H1 (cell line): ENCODE measurements around the gene SEC14L6. TPM values are rescaled to one million over a fixed set of nuclear protein-coding genes. Genes with fewer than 3 reads are reported as not detected.

Experiments used
- CTCF ChIA-PET: fragments of 300-600 bp; sonication (Branson Sonifier 250); formaldehyde crosslinking; loops from one replicate; lab custom pipeline; 2021; ENCODE audit not compliant: partially characterized antibody; lab: Charles Lee
- POLR2A ChIA-PET: fragments of 300-600 bp; sonication (Branson Sonifier 250); formaldehyde crosslinking; loops from one replicate; lab custom pipeline; 2021; ENCODE audit warnings: inconsistent platforms; ENCODE audit not compliant: partially characterized antibody; lab: Charles Lee
- DNase-seq, 2 experiments: peaks; one replicate each; pipeline versions ENCODE4 v3.0.0 to v3.0.0-alpha.2; 2010 to 2022; ENCODE audit warnings: low spot score in 2 of 2, low read depth in 1 of 2, mixed read lengths in 1 of 2
- FAIRE-seq: peaks from 2 replicates; lab custom pipeline; 2011; peaks lifted over from hg19 to GRCh38; lab: Jason Lieb, UNC
- H2AFZ ChIP-seq: 2 replicates; pipeline ENCODE4 v1.8.1; 2012; ENCODE audit warnings: low read length, inconsistent platforms
- H2AK5ac ChIP-seq: 2 replicates; pipeline ENCODE4 v1.6.1; 2013; ENCODE audit warnings: low read depth, low read length
- H2BK120ac ChIP-seq: replicated peaks from 2 replicates; pipeline ENCODE3; 2013; ENCODE audit warnings: low read depth, low read length, inconsistent platforms
- H2BK12ac ChIP-seq: 2 replicates; pipeline ENCODE4 v1.6.1; 2013; ENCODE audit warnings: low read depth, low read length
- H2BK15ac ChIP-seq: 2 replicates; pipeline ENCODE4 v1.6.1; 2013; ENCODE audit warnings: low read length
- H2BK20ac ChIP-seq: 2 replicates; pipeline ENCODE4 v1.6.1; 2013; ENCODE audit warnings: low read length
- H2BK5ac ChIP-seq: 2 replicates; pipeline ENCODE4 v1.6.1; 2013; ENCODE audit warnings: low read depth, low read length
- H3K14ac ChIP-seq: 2 replicates; pipeline ENCODE4 v1.6.1; 2013; ENCODE audit warnings: inconsistent platforms; ENCODE audit not compliant: insufficient read length
- H3K18ac ChIP-seq: 2 replicates; pipeline ENCODE4 v1.6.1; 2013; ENCODE audit warnings: low read length; ENCODE audit errors: extremely low read depth
- H3K23ac ChIP-seq: 2 replicates; pipeline ENCODE4 v1.6.1; 2013; ENCODE audit warnings: inconsistent platforms; ENCODE audit not compliant: insufficient read length
- H3K23me2 ChIP-seq: 2 replicates; pipeline ENCODE4 v1.6.1; 2013; ENCODE audit warnings: low read depth, low read length
- H3K27ac ChIP-seq: 2 replicates; pipeline ENCODE4 v1.6.1; 2011; ENCODE audit warnings: low read depth, low read length, inconsistent platforms
- H3K27me3 ChIP-seq, 4 experiments: replicated peaks in 1 of 4; 1 replicate in 1 of 4; 2 replicates in 3 of 4; pipeline versions ENCODE4 v1.6.1 to v1.8.1; 2011 to 2013; ENCODE audit warnings: low read length in 3 of 4, mild to moderate bottlenecking in 3 of 4, inconsistent platforms in 2 of 4, mixed read lengths in 2 of 4, moderate library complexity in 1 of 4; ENCODE audit not compliant: control insufficient read depth in 3 of 4, insufficient read depth in 3 of 4; ENCODE audit errors: extremely low read depth in 1 of 4
- H3K36me3 ChIP-seq, 4 experiments: 2 replicates each; pipeline versions ENCODE4 v1.6.1 to v1.8.1; 2011 to 2013; ENCODE audit warnings: mild to moderate bottlenecking in 4 of 4, low read length in 3 of 4, moderate library complexity in 2 of 4, control low read depth in 1 of 4, inconsistent platforms in 1 of 4; ENCODE audit not compliant: insufficient read depth in 4 of 4, control insufficient read depth in 2 of 4
- H3K4ac ChIP-seq: replicated peaks from 2 replicates; pipeline ENCODE3; 2013; ENCODE audit warnings: low read length, low read depth, mixed read lengths, inconsistent platforms; ENCODE audit not compliant: insufficient read length
- H3K4me1 ChIP-seq, 4 experiments: replicated peaks in 1 of 4; 1 replicate in 1 of 4; 2 replicates in 3 of 4; pipeline versions ENCODE4 v1.6.1 to v1.8.1; 2011 to 2013; ENCODE audit warnings: low read length in 3 of 4, inconsistent platforms in 2 of 4, mixed read lengths in 1 of 4; ENCODE audit not compliant: insufficient read depth in 4 of 4, control insufficient read depth in 3 of 4
- H3K4me2 ChIP-seq, 2 experiments: 2 replicates each; pipeline versions ENCODE4 v1.6.1 to v1.8.1; 2011 to 2013; ENCODE audit warnings: low read depth in 2 of 2, low read length in 2 of 2, control low read depth in 1 of 2, inconsistent platforms in 1 of 2, mild to moderate bottlenecking in 1 of 2; ENCODE audit not compliant: insufficient read depth in 1 of 2
- H3K4me3 ChIP-seq, 4 experiments: fragments of 200-600, 300-600 bp in 1 of 4; sonication (generic), shearing (Covaris generic), sonication (Bioruptor Twin) in 1 of 4; 2 replicates each; pipeline versions ENCODE4 v1.5.1 to v1.8.1; 2011 to 2016; ENCODE audit warnings: low read length in 4 of 4, low read depth in 3 of 4, control low read depth in 2 of 4, inconsistent platforms in 2 of 4, mild to moderate bottlenecking in 2 of 4, mixed read lengths in 1 of 4, moderate library complexity in 1 of 4; ENCODE audit not compliant: insufficient read depth in 2 of 4; ENCODE audit errors: extremely low read depth in 1 of 4
- H3K56ac ChIP-seq: replicated peaks from 2 replicates; pipeline ENCODE3; 2013; ENCODE audit warnings: low read depth, mild to moderate bottlenecking, mixed read lengths, low read length, inconsistent platforms; ENCODE audit not compliant: insufficient read length
- H3K79me1 ChIP-seq: 2 replicates; pipeline ENCODE4 v1.6.1; 2013; ENCODE audit warnings: low read depth, low read length, control low read depth
- H3K79me2 ChIP-seq, 2 experiments: 2 replicates each; pipeline versions ENCODE4 v1.6.1 to v1.8.1; 2012 to 2013; ENCODE audit warnings: low read length in 2 of 2, mild to moderate bottlenecking in 2 of 2, inconsistent platforms in 1 of 2; ENCODE audit not compliant: insufficient read depth in 2 of 2, control insufficient read depth in 1 of 2
- H3K9ac ChIP-seq, 4 experiments: replicated peaks in 1 of 4; 1 replicate in 1 of 4; 2 replicates in 3 of 4; pipeline versions ENCODE4 v1.6.1 to v1.8.1; 2011 to 2013; ENCODE audit warnings: low read depth in 3 of 4, low read length in 3 of 4, control low read depth in 2 of 4, mild to moderate bottlenecking in 2 of 4, moderate library complexity in 2 of 4, inconsistent platforms in 1 of 4; ENCODE audit errors: extremely low read depth in 1 of 4
- H3K9me3 ChIP-seq, 2 experiments: 2 replicates each; pipeline versions ENCODE4 v1.6.1 to v1.8.1; 2012 to 2013; ENCODE audit warnings: mild to moderate bottlenecking in 2 of 2, moderate library complexity in 2 of 2, control low read depth in 1 of 2, inconsistent platforms in 1 of 2, low read depth in 1 of 2, low read length in 1 of 2, mixed read lengths in 1 of 2; ENCODE audit not compliant: insufficient read depth in 2 of 2
- H4K20me1 ChIP-seq, 2 experiments: replicated peaks in 1 of 2; 2 replicates each; pipeline versions ENCODE3 to v1.8.1; 2011 to 2013; ENCODE audit warnings: inconsistent platforms in 2 of 2, low read length in 2 of 2, mild to moderate bottlenecking in 1 of 2; ENCODE audit not compliant: insufficient read depth in 2 of 2, control insufficient read depth in 1 of 2
- H4K5ac ChIP-seq: 2 replicates; pipeline ENCODE4 v1.6.1; 2013; ENCODE audit warnings: low read length, low read depth, mixed read lengths, inconsistent platforms; ENCODE audit not compliant: insufficient read length
- H4K8ac ChIP-seq: 2 replicates; pipeline ENCODE4 v1.8.0; 2013; ENCODE audit warnings: mild to moderate bottlenecking, moderate library complexity, low read length, inconsistent platforms; ENCODE audit not compliant: insufficient read depth; ENCODE audit errors: extremely low read depth
- H4K91ac ChIP-seq: replicated peaks from 2 replicates; pipeline ENCODE3; 2013; ENCODE audit warnings: low read length, mixed read lengths, inconsistent platforms; ENCODE audit not compliant: insufficient read length
- BRCA1 ChIP-seq: IDR thresholded peaks from 2 replicates; pipeline ENCODE4 v1.6.1; 2012; ENCODE audit warnings: low read depth, low read length, improper control_type of control experiment
- CBX8 ChIP-seq: fragments of 300-800, 300-1000 bp; sonication (generic); IDR thresholded peaks from 2 replicates; pipeline ENCODE4 v1.7.1; 2016; ENCODE audit warnings: low read depth, low read length, borderline replicate concordance
- FOSL1 ChIP-seq: IDR thresholded peaks from 2 replicates; pipeline ENCODE4 v1.6.1; 2011; ENCODE audit warnings: mild to moderate bottlenecking, low read depth, low read length, moderate library complexity; ENCODE audit not compliant: insufficient read depth
- HDAC6 ChIP-seq: IDR thresholded peaks from one replicate; pipeline ENCODE4 v1.7.1; 2012; ENCODE audit warnings: low read depth, mild to moderate bottlenecking, inconsistent platforms, low read length, moderate library complexity
- POLR2A ChIP-seq, 2 experiments: IDR thresholded peaks; 1 replicate in 1 of 2; 2 replicates in 1 of 2; pipeline ENCODE4 v1.6.1; 2011; ENCODE audit warnings: low read depth in 2 of 2, low read length in 2 of 2, mild to moderate bottlenecking in 2 of 2; ENCODE audit errors: control extremely low read depth in 1 of 2
- RNF2 ChIP-seq: fragments of 200-900, 300-1000 bp; sonication (generic); IDR thresholded peaks from 2 replicates; pipeline ENCODE4 v1.7.1; 2016; ENCODE audit warnings: borderline replicate concordance, low read depth, mild to moderate bottlenecking, antibody characterized with exemption, low read length; ENCODE audit not compliant: poor library complexity, severe bottlenecking; ENCODE audit errors: missing control alignments
- RXRA ChIP-seq: IDR thresholded peaks from 2 replicates; pipeline ENCODE4 v1.6.1; 2011; ENCODE audit warnings: low read depth, mild to moderate bottlenecking, low read length, moderate library complexity; ENCODE audit not compliant: insufficient read depth
- SIN3A ChIP-seq, 2 experiments: IDR thresholded peaks in 1 of 2; conservative IDR thresholded peaks in 1 of 2; 2 replicates each; pipeline ENCODE4 v1.6.1; 2011 to 2012; ENCODE audit warnings: low read length in 2 of 2, improper control_type of control experiment in 1 of 2, low read depth in 1 of 2, mild to moderate bottlenecking in 1 of 2
- SP1 ChIP-seq: IDR thresholded peaks from 2 replicates; pipeline ENCODE4 v1.6.1; 2011; ENCODE audit warnings: low read depth, low read length
- YY1 ChIP-seq: IDR thresholded peaks from 2 replicates; pipeline ENCODE4 v1.6.1; 2011; ENCODE audit warnings: low read depth, mild to moderate bottlenecking, low read length
- WGBS, 2 experiments: shearing (Covaris generic) in 1 of 2; methylation state at CpG; one replicate each; pipeline versions ENCODE4 v1.1.6 to v1.1.7; 2013 to 2015; ENCODE audit warnings: low lambda C conversion rate in 2 of 2, mixed read lengths in 2 of 2, inconsistent platforms in 1 of 2, low coverage in 1 of 2, missing lambda C conversion rate in 1 of 2; ENCODE audit not compliant: insufficient replicate concordance in 2 of 2, insufficient coverage in 1 of 2, insufficient read length in 1 of 2; ENCODE audit errors: extremely low coverage in 1 of 2, missing lambda C conversion rate in 1 of 2; 5-methylcytosine and 5-hydroxymethylcytosine counted together
- polyA plus RNA-seq, 7 experiments: library from polyadenylated mRNA; depleted of rRNA in 3 of 7; stranded (reverse) in 5 of 7; unstranded in 2 of 7; fragments of >200 nt in 5 of 7; fragments of 200-250 nt in 2 of 7; gene quantifications; 1 replicate in 5 of 7; 2 replicates in 1 of 7; 4 replicates in 1 of 7; pipeline versions ENCODE4 v1.2.1 to v1.2.3, GENCODE V29; 2011 to 2013; ENCODE audit warnings: missing spikeins in 2 of 7, mixed read lengths in 2 of 7
- total RNA-seq: library from RNA; stranded (reverse); fragmentation: NEBNext Ultra II Directional; extraction: Animal tissue kit (Norgen Biotek cat#: 25700); gene quantifications from 2 replicates; pipeline ENCODE4 v1.2.1, GENCODE V29; 2021

The SEC14L6 gene
- total and polyA plus RNA-seq, 2 of the 8 experiments (the other 6 are each of a cell fraction or from before 2014, with no cell fraction given): 0.63 to 2.1 TPM

GRCh38 chr22:30491381-30491780 lies 55.2 kb downstream of the SEC14L6 start:
- Histone ChIP-seq H3K4me3 (no peak overlapping the region), H2AFZ (no peak overlapping the region), H2BK15ac (no peak overlapping the region), H4K20me1 (no peaks in the 10 kb centered on the region), H3K4me2 (no peak overlapping the region), H3K4me1 (no peaks in the 10 kb centered on the region; a peak in 1 of 7 replicates), H3K27ac (no peak overlapping the region), H3K14ac (no peak overlapping the region), H3K18ac (no peak overlapping the region), H2BK20ac (no peak overlapping the region), H2BK12ac (no peak overlapping the region), H3K56ac (no peak overlapping the region), H3K36me3 (no peaks in the 10 kb centered on the region), H3K23ac (no peak overlapping the region), H3K9ac (no peak overlapping the region), H4K91ac (no peak overlapping the region), H2BK120ac (no peak overlapping the region), H3K79me2 (no peaks in the 10 kb centered on the region), H2BK5ac (no peak overlapping the region), H2AK5ac (no peak overlapping the region), H3K23me2 (no peaks in the 10 kb centered on the region), H4K8ac (no peak overlapping the region), H3K27me3 (no peaks in the 10 kb centered on the region), H3K79me1 (no peaks in the 10 kb centered on the region), H3K9me3 (no peaks in the 10 kb centered on the region), H4K5ac (no peak overlapping the region), H3K4ac (no peak overlapping the region)
- no peak for FAIRE-seq
- DNase-seq: no peak
- WGBS, 2 experiments: 87% methylated on average over 6 of the region's 7 CpGs; no CpG with 5 or more reads in 1 of the 2 experiments
- POLR2A ChIA-PET: interaction anchor here (0.6 to 1.2 kb wide), 2 partner anchors 20 to 118 kb away, joined by 3 read pairs; no protein-coding TSS in a partner anchor
- no peak for TF ChIP-seq RXRA
- no peak for TF ChIP-seq YY1
- TF ChIP-seq RNF2: no peak
- no peak for TF ChIP-seq CBX8
- no peak for TF ChIP-seq BRCA1
- TF ChIP-seq FOSL1: no peak
- no peak for TF ChIP-seq SIN3A (conservative IDR thresholded peaks at IDR 0.05 in 1 of 2, IDR thresholded peaks at IDR 0.05 in 1 of 2; ENCODE audit: low read depth in 1 of 2, low read length in 2 of 2)
- no peak for TF ChIP-seq SP1
- TF ChIP-seq HDAC6: no peak
- no peak for TF ChIP-seq POLR2A (IDR thresholded peaks at IDR 0.05; ENCODE audit: control extremely low read depth in 1 of 2, low read depth in 2 of 2, low read length in 2 of 2)
- CTCF ChIA-PET: interaction anchor here (1.0 to 2.2 kb wide), 11 partner anchors 12 to 115 kb away, joined by 3 to 10 read pairs (median 4); partner anchors contain the start of genes SEC14L3 and SEC14L4
